Prostate gland (tissue), 2 donors: Measurements from ENCODE around the gene ULK3.

Source experiments
- CTCF ChIP-seq, 4 experiments: fragments of 200-600 bp in 2 of 4; fragments of 450-650 bp in 2 of 4; sonication (generic) in 2 of 4; IDR thresholded peaks; 1 replicate in 3 of 4; 2 replicates in 1 of 4; pipeline ENCODE4 v1.5.1; 2016 to 2019; ENCODE audit warnings: antibody characterized with exemption in 4 of 4, mild to moderate bottlenecking in 2 of 4, moderate library complexity in 2 of 4
- POLR2A ChIP-seq: fragments of 450-650 bp; IDR thresholded peaks from one replicate; pipeline ENCODE4 v1.6.1; 2016; ENCODE audit warnings: antibody characterized with exemption, mild to moderate bottlenecking

GRCh38 chr15:74838137-74838516 is 4.8 kb downstream of the ULK3 start:
- no peak for TF ChIP-seq CTCF (IDR thresholded peaks at IDR 0.05)
- TF ChIP-seq POLR2A: no peak
